ENCODE measurements around the gene PRKG1. TPM values are rescaled to one million over a fixed set of nuclear protein-coding genes. Genes with fewer than 3 reads are reported as not detected.

PRKG1 gene
- total and polyA plus RNA-seq, 12 donors: 3.8 to 48.1 (median 29.9) TPM

GRCh38 chr10:52143338-52143737, 1069.1 kb downstream of the PRKG1 start:
- H3K36me3 ChIP-seq: peaks cover 0 to 6% (median 0%) of the 10 kb centered on the region in 9 donors
- no peaks in the 10 kb centered on the region for H3K4me1 ChIP-seq
- no peaks in the 10 kb centered on the region for H3K27me3 ChIP-seq
- H3K9me3 ChIP-seq: no peaks in the 10 kb centered on the region
- no peak overlapping the region for H3K27ac ChIP-seq
- 79 to 96% methylated on average over 1 of the region's 1 CpG for WGBS, 2 donors
- DNase-seq: no peak
- ATAC-seq: no peak
- no peak for TF ChIP-seq CTCF (IDR thresholded peaks at IDR 0.05)
- intact Hi-C loops (cut with DNase I): no loop called here
- H3K4me3 ChIP-seq: no peak overlapping the region

- no peak overlapping the region for H3K4me3 ChIP-seq
- 53 to 56% methylated on average over 1 of the region's 1 CpG for WGBS, 2 donors
- no peaks in the 10 kb centered on the region for H3K27me3 ChIP-seq
- no peaks in the 10 kb centered on the region for H3K36me3 ChIP-seq
- TF ChIP-seq CTCF (IDR thresholded peaks at IDR 0.05): no peak
- ATAC-seq (no peak), DNase-seq (no peak)
- H3K9me3 ChIP-seq: no peaks in the 10 kb centered on the region
- intact Hi-C loops (cut with DNase I): no loop called here
- H3K4me1 ChIP-seq: no peaks in the 10 kb centered on the region
- no peak overlapping the region for H3K27ac ChIP-seq
Observed at GRCh38 chr10:52145636-52146035, 1071.3 kb downstream of the PRKG1 start.

- 70 to 77% methylated on average over 2 of the region's 2 CpGs for WGBS, 2 donors
- Histone ChIP-seq H3K27me3 (no peaks in the 10 kb centered on the region), H3K9me3 (no peaks in the 10 kb centered on the region), H3K36me3 (no peaks in the 10 kb centered on the region), H3K4me3 (no peak overlapping the region), H3K27ac (no peak overlapping the region), H3K4me1 (no peaks in the 10 kb centered on the region)
- intact Hi-C loops (cut with DNase I): no loop called here
- no peak for TF ChIP-seq CTCF (IDR thresholded peaks at IDR 0.05)
- no peak for DNase-seq
- ATAC-seq: no peak
Observed at GRCh38 chr10:52146766-52147165, 1072.5 kb downstream of the PRKG1 start.

DNA sequence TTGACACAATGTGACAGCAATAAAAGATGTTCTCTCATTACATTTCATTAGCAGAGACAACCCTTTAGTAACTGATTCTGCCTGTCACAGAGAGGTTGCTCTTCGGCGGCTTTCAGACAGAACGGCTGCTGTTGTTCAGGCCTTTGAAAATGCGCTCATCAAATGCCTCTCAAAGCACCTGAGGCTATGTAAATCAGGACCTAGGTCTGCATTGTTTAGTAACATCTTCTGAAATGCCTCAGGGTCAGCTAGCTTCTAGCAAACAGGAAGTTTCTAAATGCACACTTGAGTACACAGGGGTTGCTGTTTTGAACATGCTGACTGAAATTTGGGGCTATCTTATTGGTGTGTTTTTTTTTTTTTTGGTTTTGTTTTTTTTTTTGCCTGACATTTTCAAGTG, 1096.5 kb downstream of the PRKG1 start:
- peaks cover 0 to 4% (median 0%) of the 10 kb centered on the region in 9 donors for H3K4me1 ChIP-seq
- H3K27me3 ChIP-seq: no peaks in the 10 kb centered on the region
- H3K27ac ChIP-seq: no peak overlapping the region
- peaks cover 0 to 15% (median 0%) of the 10 kb centered on the region in 11 donors for H3K9me3 ChIP-seq
- ATAC-seq (no peak), DNase-seq (no peak)
- no peak overlapping the region for H3K4me3 ChIP-seq
- no peak for TF ChIP-seq CTCF (IDR thresholded peaks at IDR 0.05)
- intact Hi-C loops (cut with DNase I): no loop called here
- no peaks in the 10 kb centered on the region for H3K36me3 ChIP-seq
- WGBS, 2 donors: 80 to 83% methylated on average over 4 of the region's 4 CpGs
